ENCODE data around the gene GRIK3.

Gene GRIK3

GRCh38 chr1:36879613-36880012 lies 154.7 kb downstream of the GRIK3 start:
- DNase-seq (ENCODE audit: low read depth), result no peak

DNA sequence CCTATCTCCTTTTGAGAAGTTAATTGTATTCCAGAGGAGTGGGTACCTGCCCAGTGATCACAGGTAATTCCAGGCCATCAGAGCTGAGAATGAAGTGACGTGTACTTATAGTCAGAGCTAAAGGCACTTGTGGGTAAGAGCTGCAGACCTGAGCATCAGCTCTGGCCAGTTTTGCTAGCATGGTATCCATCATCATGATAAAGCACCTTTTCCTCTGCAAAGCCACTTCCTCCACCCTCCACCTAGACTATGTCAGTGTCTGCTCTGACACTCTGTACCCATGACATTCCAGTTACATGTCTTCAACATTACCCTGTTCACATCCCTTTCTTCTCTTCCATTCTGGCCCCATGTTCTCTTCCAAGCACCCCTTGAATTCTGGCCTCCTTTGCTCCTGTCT lies 157.3 kb downstream of the GRIK3 start:
- no peak for DNase-seq (ENCODE audit: low read depth)

GRCh38 chr1:36874271-36875060 lies 159.8 kb downstream of the GRIK3 start:
- no peak for DNase-seq (ENCODE audit: low read depth)

- no peak for DNase-seq (ENCODE audit: low read depth)
Measured at GRCh38 chr1:36872858-36873257, 161.5 kb downstream of the GRIK3 start.

DNA sequence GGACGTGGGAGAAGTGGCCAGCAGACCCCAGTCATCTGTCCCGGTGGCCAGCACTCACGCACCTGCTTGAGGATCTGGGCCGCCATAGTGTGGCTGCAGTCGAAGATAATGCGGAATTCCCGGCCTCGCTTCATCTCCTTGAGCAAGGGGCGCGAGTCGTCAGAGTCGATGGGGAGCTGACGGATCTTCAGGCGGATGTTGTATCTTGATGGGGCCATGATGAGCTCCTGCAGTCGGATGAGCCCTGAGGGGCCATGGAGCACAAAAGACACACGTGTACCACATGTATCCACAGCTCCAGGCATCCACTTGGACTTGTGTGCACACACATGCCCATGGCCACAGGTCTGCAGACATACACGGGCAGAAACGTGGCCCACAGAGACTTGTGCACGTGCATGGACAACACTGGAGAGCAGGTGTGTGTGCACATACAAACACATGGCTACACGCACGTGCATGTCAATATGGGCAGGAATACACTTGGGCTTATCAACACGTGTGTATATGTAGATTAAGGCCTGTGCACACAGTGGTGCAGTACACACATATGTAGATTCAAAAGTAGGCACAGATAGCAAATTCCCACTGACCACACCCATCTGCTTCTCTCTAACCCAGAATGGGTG lies 162.1 kb downstream of the GRIK3 start:
- no peak for DNase-seq (ENCODE audit: low read depth)

DNA sequence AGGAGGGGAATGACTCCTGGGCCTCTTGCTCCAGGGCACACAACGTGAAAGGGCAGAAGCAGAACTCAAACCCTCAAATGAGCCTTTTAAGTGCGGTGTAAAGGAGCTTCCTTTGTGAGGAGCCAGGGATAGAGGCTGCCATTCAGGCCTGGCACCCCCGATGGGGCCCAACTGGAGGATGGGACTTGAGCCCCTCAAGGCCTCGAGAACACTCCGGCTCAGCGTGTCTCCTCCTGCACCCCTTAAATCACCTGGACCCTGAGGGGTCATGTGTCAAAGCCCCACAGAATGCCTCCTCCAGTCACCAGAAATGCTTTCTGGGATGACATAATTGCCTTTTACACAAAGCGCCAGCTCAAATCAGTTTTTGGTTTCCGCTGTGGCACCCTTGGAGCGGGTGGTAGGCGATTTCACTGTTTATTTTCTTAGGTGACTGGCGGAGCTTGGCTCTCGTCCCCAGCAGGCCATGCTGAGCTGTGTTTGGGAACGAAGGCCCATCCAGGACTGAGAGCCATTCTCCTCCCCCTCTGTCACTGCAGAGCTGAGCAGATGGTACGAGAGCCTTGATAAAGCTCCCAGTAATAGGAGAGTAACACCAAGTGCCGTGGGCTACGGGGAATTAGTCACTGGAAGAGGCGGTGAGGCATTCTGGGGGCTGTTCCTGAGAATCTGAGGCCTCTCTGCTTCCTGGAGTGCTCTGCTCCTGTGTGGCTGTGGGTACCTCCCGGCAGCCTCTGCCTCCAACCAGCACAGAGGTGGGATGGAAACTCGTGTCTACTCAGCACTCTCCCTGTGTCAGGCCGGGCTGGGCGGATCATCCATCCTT lies 163.0 kb downstream of the GRIK3 start:
- DNase-seq (ENCODE audit: low read depth), result no peak

- DNase-seq (ENCODE audit: low read depth), result no peak
Measured at GRCh38 chr1:36869826-36870225, 164.5 kb downstream of the GRIK3 start.

- no peak for DNase-seq (ENCODE audit: low read depth)
Measured at GRCh38 chr1:36869054-36869453, 165.3 kb downstream of the GRIK3 start.

DNA sequence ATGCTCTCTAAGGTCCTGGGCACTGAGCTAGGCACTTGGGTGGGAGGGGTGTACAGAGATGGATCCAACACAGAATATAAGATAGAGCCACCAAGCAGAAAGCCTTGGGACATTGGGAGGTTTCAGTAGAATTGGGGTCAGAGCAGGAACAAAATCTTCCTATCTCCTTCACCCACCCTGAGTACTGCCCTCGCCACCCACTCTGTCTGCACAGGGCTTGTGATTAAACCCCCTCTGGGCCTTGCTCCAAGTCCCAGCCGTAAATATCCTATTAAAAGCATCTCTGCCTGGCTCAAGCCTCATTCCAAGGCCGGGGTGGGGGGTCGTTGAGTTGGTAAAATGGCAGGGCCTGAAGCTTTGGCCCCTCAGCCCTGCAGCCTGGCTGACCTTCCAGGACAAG lies 166.7 kb downstream of the GRIK3 start:
- no peak for DNase-seq (ENCODE audit: low read depth)

DNA sequence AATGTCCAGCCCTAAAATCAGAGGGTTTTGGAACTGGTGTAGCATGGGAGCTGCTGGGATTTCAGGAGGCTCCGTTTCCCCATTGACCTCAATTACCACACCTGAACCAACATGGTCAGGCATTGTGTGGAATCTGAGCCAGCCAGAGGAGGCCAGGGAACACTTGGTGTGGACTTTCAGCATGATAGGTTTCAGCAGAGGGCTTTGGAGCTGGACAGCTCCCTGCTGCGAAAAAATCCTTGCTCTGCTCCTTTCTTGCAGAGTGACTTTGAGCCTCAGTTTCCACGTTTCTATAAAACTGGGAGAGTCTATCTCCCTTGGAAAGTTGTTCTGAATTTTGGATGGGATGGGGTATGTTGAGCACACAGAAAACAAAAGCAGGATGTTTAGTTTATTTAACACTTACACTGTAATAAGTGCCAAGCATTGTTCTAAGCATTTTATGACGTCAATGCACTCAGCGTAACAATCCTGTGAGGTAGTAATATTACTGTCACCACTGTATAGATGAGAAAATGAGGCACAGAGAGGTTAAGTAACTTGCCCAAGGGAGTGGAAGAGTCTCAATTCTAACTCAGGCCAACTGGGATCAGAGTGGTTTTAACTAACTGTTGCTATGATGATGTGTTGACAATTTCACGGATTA lies 168.0 kb downstream of the GRIK3 start:
- no peak for DNase-seq (ENCODE audit: low read depth)

- no peak for DNase-seq (ENCODE audit: low read depth)
Measured at GRCh38 chr1:36865602-36865900, 168.8 kb downstream of the GRIK3 start.

- DNase-seq (ENCODE audit: low read depth), result no peak
Measured at GRCh38 chr1:36864823-36865601, 169.3 kb downstream of the GRIK3 start.

- no peak for DNase-seq (ENCODE audit: low read depth)
Measured at GRCh38 chr1:36864182-36864822, 170.0 kb downstream of the GRIK3 start.

DNA sequence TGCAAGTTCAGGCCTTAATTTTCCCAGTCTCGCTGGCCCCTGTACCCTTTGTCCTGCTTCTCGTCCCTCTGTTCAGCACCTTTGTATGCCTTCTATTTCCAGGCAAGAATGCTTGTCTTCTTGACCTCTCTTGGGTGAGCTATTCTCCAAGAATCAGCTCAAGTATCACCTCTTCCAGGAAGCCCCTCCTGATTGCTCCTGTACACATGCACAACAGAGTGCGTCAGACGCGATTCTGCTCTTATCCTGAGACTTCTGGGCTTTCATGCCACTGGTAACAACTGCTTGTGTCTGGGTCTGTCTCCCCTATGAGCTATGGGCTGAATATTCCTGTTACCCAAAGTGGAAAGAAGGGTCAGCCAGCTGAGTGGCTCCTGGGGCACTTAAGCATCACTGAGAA lies 170.8 kb downstream of the GRIK3 start:
- DNase-seq (ENCODE audit: low read depth), result no peak

DNA sequence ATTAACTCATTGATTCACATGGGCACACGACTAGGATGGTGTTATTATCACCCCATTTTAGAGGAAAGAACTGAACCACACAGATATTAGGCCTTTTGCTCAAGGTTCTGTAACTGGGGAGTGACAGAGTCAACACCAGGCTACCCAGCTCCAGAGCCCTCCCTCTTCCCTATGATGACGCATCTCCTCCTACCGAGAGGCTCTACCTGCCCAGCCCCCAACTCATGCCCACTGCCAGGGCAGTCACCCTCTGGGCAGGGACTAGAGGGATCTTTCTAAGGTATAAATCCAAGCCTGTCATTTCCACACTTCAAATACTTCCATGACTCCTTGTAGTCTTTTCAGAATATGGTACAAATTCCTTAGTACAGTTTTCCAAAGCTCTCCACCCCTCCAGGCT lies 171.3 kb downstream of the GRIK3 start:
- no peak for DNase-seq (ENCODE audit: low read depth)

DNA sequence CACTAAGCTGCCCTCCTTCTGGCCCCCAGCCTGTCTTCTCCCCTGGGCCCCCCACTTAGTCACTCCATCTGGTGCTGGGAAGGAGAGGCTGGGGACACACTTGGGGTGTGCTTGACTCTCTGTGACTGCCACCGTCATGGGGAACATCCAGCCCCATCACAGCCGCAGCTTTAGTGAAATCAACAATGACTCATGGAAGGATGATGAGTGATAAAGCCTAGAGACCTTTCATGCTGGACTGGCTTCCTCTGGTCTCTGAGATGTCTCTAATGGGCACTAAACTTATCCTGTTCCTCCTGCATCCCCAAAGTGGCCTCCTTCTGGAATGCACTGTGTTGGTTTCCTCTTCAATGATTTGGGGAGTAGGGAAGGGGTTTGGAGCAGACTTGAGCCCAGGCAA lies 172.9 kb downstream of the GRIK3 start:
- no peak for DNase-seq (ENCODE audit: low read depth)

- DNase-seq (ENCODE audit: low read depth), result no peak
Measured at GRCh38 chr1:36859926-36860325, 174.4 kb downstream of the GRIK3 start.

- no peak for DNase-seq (ENCODE audit: low read depth)
Measured at GRCh38 chr1:36858981-36859380, 175.3 kb downstream of the GRIK3 start.

DNA sequence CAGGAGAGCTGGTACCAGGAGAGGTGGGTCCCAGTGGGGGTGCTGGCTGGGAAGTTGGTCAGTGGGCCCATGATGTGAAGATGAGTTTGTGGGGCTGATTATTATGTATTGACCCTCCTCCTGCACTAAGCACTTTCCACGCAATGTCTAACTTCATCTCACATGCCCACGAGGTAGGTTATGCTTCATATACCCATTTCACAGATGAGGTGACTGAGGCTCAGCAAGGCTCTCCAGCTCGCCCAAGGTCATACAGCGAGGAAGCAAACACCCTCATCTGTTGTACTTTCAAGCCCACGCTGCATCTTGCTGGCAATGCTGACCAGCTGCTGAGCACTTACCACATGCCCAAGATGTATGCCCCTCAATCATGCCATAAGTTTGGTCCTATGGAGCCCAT lies 175.8 kb downstream of the GRIK3 start:
- no peak for DNase-seq (ENCODE audit: low read depth)

GRCh38 chr1:36857754-36858153 lies 176.6 kb downstream of the GRIK3 start:
- DNase-seq (ENCODE audit: low read depth), result no peak
